Measurements from ENCODE around the gene PUM1. TPM values are rescaled to one million over a fixed set of nuclear protein-coding genes. Genes with fewer than 3 reads are reported as not detected.
"Not testable (repeated sequence)": the region's sequence is repeated elsewhere in the genome, so short reads cannot be mapped to it uniquely, and the experiment has no call there.

PUM1 gene
- total RNA-seq, 1 experiment from 2014 or later, result 29.5 TPM

- in situ Hi-C loops (cut with HindIII; ENCODE audit: low pct_unique_long_range_greater_than_20kb, low sequenced_read_pairs), result no loop called here
- no peak for DNase-seq (ENCODE audit: low read depth, low spot score)
Measured at GRCh38 chr1:30957560-30958222, 107.8 kb downstream of the PUM1 start.

GRCh38 chr1:30955448-30956015 is 110.0 kb downstream of the PUM1 start:
- in situ Hi-C loops (cut with HindIII; ENCODE audit: low pct_unique_long_range_greater_than_20kb, low sequenced_read_pairs), result no loop called here
- DNase-seq (ENCODE audit: low read depth, low spot score), result no peak

GRCh38 chr1:30953685-30954084 is 111.8 kb downstream of the PUM1 start:
- DNase-seq (ENCODE audit: low read depth, low spot score), result no peak
- in situ Hi-C loops (cut with HindIII; ENCODE audit: low pct_unique_long_range_greater_than_20kb, low sequenced_read_pairs), result no loop called here

GRCh38 chr1:30952098-30952497 is 113.4 kb downstream of the PUM1 start:
- in situ Hi-C loops (cut with HindIII; ENCODE audit: low pct_unique_long_range_greater_than_20kb, low sequenced_read_pairs), result no loop called here
- DNase-seq (ENCODE audit: low read depth, low spot score), result peak; percentile 89

GRCh38 chr1:30950700-30951099 is 114.8 kb downstream of the PUM1 start:
- in situ Hi-C loops (cut with HindIII; ENCODE audit: low pct_unique_long_range_greater_than_20kb, low sequenced_read_pairs), result no loop called here
- no peak for DNase-seq (ENCODE audit: low read depth, low spot score)

GRCh38 chr1:30950053-30950452 is 115.5 kb downstream of the PUM1 start:
- DNase-seq (ENCODE audit: low read depth, low spot score), result no peak
- in situ Hi-C loops (cut with HindIII; ENCODE audit: low pct_unique_long_range_greater_than_20kb, low sequenced_read_pairs), result no loop called here

- in situ Hi-C loops (cut with HindIII; ENCODE audit: low pct_unique_long_range_greater_than_20kb, low sequenced_read_pairs); DNase-seq (ENCODE audit: low read depth, low spot score): not testable (repeated sequence)
Measured at GRCh38 chr1:30949487-30949838, 116.1 kb downstream of the PUM1 start.

GRCh38 chr1:30948813-30949486 is 116.6 kb downstream of the PUM1 start:
- DNase-seq (ENCODE audit: low read depth, low spot score); in situ Hi-C loops (cut with HindIII; ENCODE audit: low pct_unique_long_range_greater_than_20kb, low sequenced_read_pairs): not testable (repeated sequence)

- DNase-seq (ENCODE audit: low read depth, low spot score), result no peak
- in situ Hi-C loops (cut with HindIII; ENCODE audit: low pct_unique_long_range_greater_than_20kb, low sequenced_read_pairs), result no loop called here
Measured at GRCh38 chr1:30948278-30948677, 117.2 kb downstream of the PUM1 start.

GRCh38 chr1:30947212-30947611 is 118.3 kb downstream of the PUM1 start:
- no peak for DNase-seq (ENCODE audit: low read depth, low spot score)
- in situ Hi-C loops (cut with HindIII; ENCODE audit: low pct_unique_long_range_greater_than_20kb, low sequenced_read_pairs), result no loop called here

GRCh38 chr1:30942326-30942963 is 123.1 kb downstream of the PUM1 start:
- DNase-seq (ENCODE audit: low read depth, low spot score), result no peak
- in situ Hi-C loops (cut with HindIII; ENCODE audit: low pct_unique_long_range_greater_than_20kb, low sequenced_read_pairs), result no loop called here

- in situ Hi-C loops (cut with HindIII; ENCODE audit: low pct_unique_long_range_greater_than_20kb, low sequenced_read_pairs), result no loop called here
- DNase-seq (ENCODE audit: low read depth, low spot score), result no peak
Measured at GRCh38 chr1:30940541-30940940, 125.0 kb downstream of the PUM1 start.

- DNase-seq (ENCODE audit: low read depth, low spot score), result no peak
- in situ Hi-C loops (cut with HindIII; ENCODE audit: low pct_unique_long_range_greater_than_20kb, low sequenced_read_pairs), result no loop called here
Measured at GRCh38 chr1:30936541-30937171, 128.9 kb downstream of the PUM1 start.

GRCh38 chr1:30935758-30936157 is 129.8 kb downstream of the PUM1 start:
- DNase-seq (ENCODE audit: low read depth, low spot score); in situ Hi-C loops (cut with HindIII; ENCODE audit: low pct_unique_long_range_greater_than_20kb, low sequenced_read_pairs): not testable (repeated sequence)

- in situ Hi-C loops (cut with HindIII; ENCODE audit: low pct_unique_long_range_greater_than_20kb, low sequenced_read_pairs), result no loop called here
- DNase-seq (ENCODE audit: low read depth, low spot score), result no peak
Measured at GRCh38 chr1:30934613-30935012, 130.9 kb downstream of the PUM1 start.

GRCh38 chr1:30933874-30934252 is 131.7 kb downstream of the PUM1 start:
- in situ Hi-C loops (cut with HindIII; ENCODE audit: low pct_unique_long_range_greater_than_20kb, low sequenced_read_pairs), result no loop called here
- no peak for DNase-seq (ENCODE audit: low read depth, low spot score)

GRCh38 chr1:30930631-30931173 is 134.8 kb downstream of the PUM1 start:
- in situ Hi-C loops (cut with HindIII; ENCODE audit: low pct_unique_long_range_greater_than_20kb, low sequenced_read_pairs), result no loop called here
- DNase-seq (ENCODE audit: low read depth, low spot score), result no peak

- DNase-seq (ENCODE audit: low read depth, low spot score), result peak; percentile 32
- in situ Hi-C loops (cut with HindIII; ENCODE audit: low pct_unique_long_range_greater_than_20kb, low sequenced_read_pairs), result no loop called here
Measured at GRCh38 chr1:30929944-30930525, 135.5 kb downstream of the PUM1 start.
